ENCODE results near the gene ASXL2. TPM values are rescaled to one million over a fixed set of nuclear protein-coding genes. Genes with fewer than 3 reads are reported as not detected.
A peak's percentile ranks its signal among the peaks of the same experiment; 100 is the strongest.
"Not testable (repeated sequence)": the region's sequence is repeated elsewhere in the genome, so short reads cannot be mapped to it uniquely, and the experiment has no call there.

The ASXL2 gene
- total RNA-seq, 2 experiments from 2014 or later, result 43.7 to 45.0 TPM

DNA sequence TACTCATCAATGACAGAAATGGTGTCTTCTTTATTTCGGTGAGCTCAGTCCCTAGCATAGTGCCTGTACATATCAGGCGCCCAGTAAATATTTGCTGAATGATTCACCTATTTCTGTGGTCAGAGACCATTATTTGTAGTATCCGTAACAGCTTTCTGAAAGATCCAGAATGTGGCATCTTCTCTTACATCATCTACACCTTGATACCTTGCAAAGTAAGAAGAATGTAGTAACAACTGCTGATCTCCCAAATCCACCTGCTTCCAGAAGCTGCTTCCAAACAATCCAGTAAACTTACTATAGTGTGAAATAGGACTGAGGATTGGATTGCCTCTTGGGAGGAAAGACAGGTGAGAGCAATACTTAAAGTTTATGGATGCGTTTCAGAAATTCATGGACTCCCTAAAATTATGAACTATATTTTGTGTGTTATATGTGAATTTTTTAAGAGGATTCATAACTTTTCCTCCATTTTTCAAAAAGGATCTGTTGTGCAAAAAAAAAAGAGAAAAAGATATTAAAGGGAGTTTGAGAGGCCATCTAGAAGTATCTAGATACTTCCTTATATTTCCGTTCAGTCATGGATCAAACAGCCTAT is 945 bp upstream of the ASXL2 start:
- Mint-ChIP-seq H3K27ac (peak overlapping the region; percentile 99), H3K27me3 (no peaks in the 10 kb centered on the region), H3K4me1 (peaks cover 38% of the 10 kb centered on the region), H3K36me3 (ENCODE audit: low read depth) (peaks cover 15% of the 10 kb centered on the region), H3K9me3 (no peaks in the 10 kb centered on the region), H3K4me3 (peak overlapping the region; percentile 95)
- CTCF ChIA-PET, result interaction anchor here (0.7 to 2.5 kb wide), 20 partner anchors 16 to 517 kb away, joined by 3 to 45 read pairs (median 3); no protein-coding TSS in a partner anchor
- no peak for DNase-seq
- POLR2A ChIA-PET, result interaction anchor here (0.7 to 2.7 kb wide), 18 partner anchors 11 to 468 kb away, joined by 3 to 44 read pairs (median 4); partner anchors contain the start of genes DTNB, HADHA, RAB10 and SELENOI

DNA sequence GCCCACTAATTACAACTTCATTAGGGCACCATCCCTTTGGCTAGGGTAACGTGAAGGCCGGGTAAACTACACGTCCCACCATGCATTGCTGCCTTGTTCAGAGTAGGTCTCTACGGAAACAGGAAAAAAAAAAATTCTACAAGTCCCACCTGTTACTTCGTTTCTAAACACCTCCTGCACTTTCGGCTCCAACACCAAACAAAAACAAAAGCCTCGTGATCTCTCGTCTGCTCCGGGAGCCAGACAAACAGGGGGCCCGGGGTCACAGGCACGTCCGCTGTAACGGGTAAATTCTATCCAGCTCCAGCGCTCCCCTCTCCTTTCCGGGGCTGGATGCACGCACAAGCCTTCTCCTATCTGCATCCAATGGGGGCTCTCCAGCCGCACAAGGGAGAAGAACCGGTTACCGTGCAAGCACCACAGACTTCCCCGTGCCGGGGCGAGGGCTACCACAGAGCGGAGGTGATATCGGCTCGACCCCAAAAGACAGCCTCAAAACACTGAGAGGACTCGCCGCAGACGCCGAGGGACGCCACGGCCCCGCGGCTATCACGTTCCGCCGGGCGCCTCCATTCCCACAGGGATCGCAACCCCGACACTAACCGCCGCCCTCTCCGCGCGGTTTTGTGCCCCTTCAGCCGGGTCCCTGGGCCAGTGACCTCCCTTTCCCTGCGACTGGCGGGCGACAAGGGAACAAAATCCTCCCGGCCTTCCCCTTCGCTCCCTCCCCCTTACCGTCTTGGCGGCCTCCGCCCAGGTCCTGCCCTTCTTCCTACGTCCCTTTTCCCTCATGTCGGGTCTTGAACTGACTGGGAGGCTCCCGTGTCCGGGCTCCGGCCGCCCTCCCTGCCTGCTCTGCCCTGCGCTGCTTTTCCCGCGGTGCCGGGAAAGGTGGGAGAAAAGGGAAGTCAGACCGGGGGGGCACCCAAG is 591 bp downstream of the ASXL2 start:
- H3K36me3 Mint-ChIP-seq (ENCODE audit: low read depth), result peaks cover 20% of the 10 kb centered on the region
- peak overlapping the region; percentile 99 for H3K27ac Mint-ChIP-seq
- POLR2A ChIA-PET, result interaction anchor here (0.8 to 2.7 kb wide), 18 partner anchors 10 to 1801 kb away, joined by 3 to 44 read pairs (median 4); partner anchors contain the start of genes DTNB, HADHA, KIF3C and RAB10

DNA sequence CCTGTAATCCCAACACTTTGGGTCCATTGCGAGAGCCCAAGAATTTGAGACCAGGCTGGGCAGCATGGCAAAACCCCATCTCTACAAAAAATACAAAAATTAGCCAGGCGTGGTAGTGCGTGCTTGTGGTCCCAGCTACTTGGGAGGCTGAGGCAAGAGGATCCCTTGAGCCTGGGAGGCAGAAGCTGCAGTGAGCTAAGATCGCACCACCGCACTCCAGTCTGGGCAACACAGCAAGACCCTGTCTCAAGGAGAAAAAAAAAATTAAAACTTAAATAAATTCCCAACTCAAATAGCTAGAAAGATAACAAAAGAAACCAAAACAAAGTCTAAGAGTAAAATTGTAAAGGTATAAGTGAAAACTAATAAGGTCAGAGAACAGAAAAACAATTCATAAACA is 6.2 kb downstream of the ASXL2 start:
- no peak for DNase-seq
- Mint-ChIP-seq H3K4me3 (no peak overlapping the region), H3K27ac (no peak overlapping the region), H3K27me3 (no peaks in the 10 kb centered on the region), H3K9me3 (no peaks in the 10 kb centered on the region), H3K36me3 (ENCODE audit: low read depth) (peaks cover 28% of the 10 kb centered on the region), H3K4me1 (peaks cover 22% of the 10 kb centered on the region)
- ChIA-PET POLR2A (interaction anchor here (1.2 kb wide), 1 partner anchor 19 kb away, joined by 3 read pairs; no protein-coding TSS in a partner anchor), CTCF (no interaction called here)

More for the DNA sequence above, 591 bp downstream of the ASXL2 start:
- DNase-seq, result peak; percentile 65
- Mint-ChIP-seq H3K4me3 (peak overlapping the region; percentile 95), H3K27me3 (no peaks in the 10 kb centered on the region), H3K4me1 (peaks cover 41% of the 10 kb centered on the region), H3K9me3 (no peaks in the 10 kb centered on the region)
- CTCF ChIA-PET, result interaction anchor here (1.0 to 2.5 kb wide), 14 partner anchors 17 to 515 kb away, joined by 3 to 45 read pairs (median 4); no protein-coding TSS in a partner anchor

DNA sequence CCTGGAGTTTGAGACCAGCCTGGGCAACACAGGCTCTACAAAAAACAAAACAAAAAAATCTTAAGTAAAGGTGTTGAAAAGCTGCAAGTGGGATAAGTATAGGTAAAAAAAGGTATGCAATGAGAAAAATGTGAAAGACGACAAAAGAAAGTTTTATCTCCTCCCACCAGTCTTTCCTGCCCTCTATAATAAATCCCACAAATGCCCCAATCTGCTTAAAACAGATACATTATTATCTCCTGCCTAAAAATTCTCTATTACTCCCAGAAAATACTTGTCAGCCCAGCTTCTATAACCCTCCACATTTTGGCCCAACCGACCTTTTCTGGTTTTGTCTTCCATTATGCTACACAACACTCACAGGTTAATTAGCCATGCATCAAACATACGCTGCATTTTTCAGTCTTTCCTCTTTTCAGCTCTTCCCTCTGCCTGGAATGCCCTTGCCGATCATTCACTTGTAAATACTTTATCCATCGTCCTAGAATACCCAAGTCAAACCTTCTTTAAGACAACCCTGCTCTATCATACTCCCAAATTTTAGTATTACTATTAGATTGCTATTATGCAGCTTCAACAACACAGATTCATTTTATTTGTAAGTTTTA is 10.8 kb downstream of the ASXL2 start:
- CTCF ChIA-PET, result no interaction called here
- Mint-ChIP-seq H3K9me3 (peaks cover 2% of the 10 kb centered on the region), H3K4me1 (peaks cover 7% of the 10 kb centered on the region), H3K27me3 (no peaks in the 10 kb centered on the region), H3K27ac (no peak overlapping the region), H3K4me3 (no peak overlapping the region), H3K36me3 (ENCODE audit: low read depth) (peaks cover 22% of the 10 kb centered on the region)
- POLR2A ChIA-PET, result interaction anchor here (1.6 kb wide), 1 partner anchor 11 kb away, joined by 4 read pairs; the partner anchor contains the start of gene ASXL2
- DNase-seq, result no peak

DNA sequence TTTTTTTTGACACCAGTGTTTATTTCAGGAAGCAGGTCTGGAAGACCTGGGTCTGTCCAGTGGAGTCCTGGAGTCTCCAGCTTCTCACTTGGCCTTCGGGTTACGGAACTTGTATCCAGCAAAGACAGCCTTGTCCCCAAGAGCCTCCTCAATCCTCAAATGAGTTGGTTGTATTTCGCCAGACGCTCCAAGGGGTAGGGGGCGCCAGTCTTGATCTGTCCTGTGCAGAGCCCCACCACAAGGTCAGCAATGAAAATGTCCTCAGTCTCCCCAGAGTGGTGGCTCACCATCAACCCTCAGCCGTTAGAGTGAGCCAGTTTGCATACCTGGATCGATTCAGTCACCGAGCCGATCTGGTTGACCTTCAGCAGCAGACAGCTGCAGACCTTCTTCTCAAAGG is 21.9 kb downstream of the ASXL2 start:
- Mint-ChIP-seq H3K4me3 (no peak overlapping the region), H3K27me3 (no peaks in the 10 kb centered on the region), H3K9me3 (no peaks in the 10 kb centered on the region), H3K4me1 (peaks cover 39% of the 10 kb centered on the region), H3K36me3 (ENCODE audit: low read depth) (no peaks in the 10 kb centered on the region), H3K27ac (no peak overlapping the region)
- ChIA-PET POLR2A (interaction anchor here (5.8 kb wide), 1 partner anchor 22 kb away, joined by 44 read pairs; the partner anchor contains the start of gene ASXL2), CTCF (interaction anchor here (0.7 to 1.6 kb wide), 2 partner anchors 22 to 32 kb away, joined by 3 to 4 read pairs; partner anchors contain the start of gene ASXL2)
- no peak for DNase-seq

DNA sequence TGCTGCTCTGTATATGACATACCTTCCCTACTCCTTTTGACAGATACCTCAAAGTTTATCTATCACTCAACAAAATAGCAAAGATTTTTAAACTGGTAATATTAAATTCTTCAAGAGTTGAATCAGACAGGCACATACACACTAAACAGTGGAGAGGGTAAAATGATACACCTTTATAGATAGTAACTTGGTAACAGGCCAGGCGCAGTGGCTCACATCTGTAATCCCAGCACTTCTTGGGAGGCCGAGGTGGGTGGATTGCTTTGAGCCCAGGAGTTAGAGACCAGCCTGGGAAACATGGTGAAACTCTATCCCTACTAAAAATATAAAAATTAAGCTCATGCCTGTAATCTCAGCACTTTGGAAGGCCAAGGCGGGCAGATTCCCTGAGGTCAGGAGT is 23.2 kb downstream of the ASXL2 start:
- Mint-ChIP-seq H3K36me3 (ENCODE audit: low read depth) (peaks cover 4% of the 10 kb centered on the region), H3K27ac (no peak overlapping the region), H3K27me3 (no peaks in the 10 kb centered on the region), H3K4me1 (peaks cover 45% of the 10 kb centered on the region), H3K4me3 (no peak overlapping the region), H3K9me3 (no peaks in the 10 kb centered on the region)
- ChIA-PET POLR2A (interaction anchor here (5.8 kb wide), 1 partner anchor 23 kb away, joined by 44 read pairs; the partner anchor contains the start of gene ASXL2), CTCF (interaction anchor here (0.5 to 5.0 kb wide), 6 partner anchors 24 to 887 kb away, joined by 3 to 49 read pairs (median 4); partner anchors contain the start of gene ASXL2)
- no peak for DNase-seq

DNA sequence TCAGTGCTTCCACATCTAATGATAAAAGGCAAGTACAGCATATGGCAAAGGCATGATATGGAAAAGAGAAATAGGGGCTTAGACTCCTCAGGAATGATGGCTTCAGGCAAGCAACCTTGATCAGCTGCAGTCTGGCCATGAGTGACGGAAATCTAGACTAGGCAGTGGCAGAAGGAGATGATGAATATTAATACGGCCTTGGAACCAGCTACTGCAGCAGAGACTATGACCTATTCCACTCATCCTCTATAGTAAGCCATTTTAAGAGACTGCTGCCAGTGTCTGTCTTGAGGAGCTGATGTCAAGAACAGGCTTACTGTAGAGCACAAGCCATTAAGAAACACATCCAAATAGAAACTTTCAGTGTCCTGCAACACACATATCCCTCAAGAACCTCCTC is 23.7 kb downstream of the ASXL2 start:
- H3K36me3 Mint-ChIP-seq (ENCODE audit: low read depth), result peaks cover 4% of the 10 kb centered on the region
- H3K27ac Mint-ChIP-seq, result no peak overlapping the region
- H3K27me3 Mint-ChIP-seq, result no peaks in the 10 kb centered on the region
- CTCF ChIA-PET, result interaction anchor here (0.5 to 5.0 kb wide), 7 partner anchors 24 to 247 kb away, joined by 3 to 49 read pairs (median 5); partner anchors contain the start of gene ASXL2
- peaks cover 45% of the 10 kb centered on the region for H3K4me1 Mint-ChIP-seq
- no peaks in the 10 kb centered on the region for H3K9me3 Mint-ChIP-seq
- H3K4me3 Mint-ChIP-seq, result no peak overlapping the region
- DNase-seq, result no peak
- POLR2A ChIA-PET, result interaction anchor here (1.0 to 5.8 kb wide), 2 partner anchors 10 to 24 kb away, joined by 3 to 44 read pairs; partner anchors contain the start of gene ASXL2

DNA sequence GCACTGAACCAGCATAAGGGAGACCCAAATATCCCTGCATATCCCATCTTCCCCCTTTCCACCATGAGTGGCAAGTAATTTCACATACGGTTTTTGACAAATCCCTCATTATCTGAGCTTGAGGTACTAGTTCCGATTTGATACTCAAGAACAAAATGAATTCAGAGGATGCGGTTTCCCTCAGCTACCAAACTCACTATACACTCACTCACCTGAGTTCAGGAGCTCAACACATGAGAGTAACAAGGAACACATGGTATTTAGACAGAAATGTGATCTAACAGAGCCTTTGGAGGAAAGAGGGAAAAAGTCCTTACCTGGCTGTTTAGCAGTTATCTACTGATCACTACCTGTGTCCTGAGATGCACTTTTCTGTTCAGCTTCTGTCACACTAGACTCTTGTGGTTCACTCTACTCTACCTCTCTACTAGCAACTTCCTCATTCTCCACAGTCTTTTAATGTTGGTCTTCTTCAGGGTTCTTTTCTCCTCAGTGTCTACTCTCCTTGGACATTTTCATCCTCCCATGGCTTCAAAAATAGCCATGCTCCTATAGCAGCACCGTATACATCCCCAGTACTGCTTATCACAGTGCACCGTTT is 25.1 kb downstream of the ASXL2 start:
- Mint-ChIP-seq H3K27me3 (no peaks in the 10 kb centered on the region), H3K4me3 (no peak overlapping the region), H3K9me3 (no peaks in the 10 kb centered on the region), H3K36me3 (ENCODE audit: low read depth) (peaks cover 4% of the 10 kb centered on the region), H3K4me1 (peaks cover 45% of the 10 kb centered on the region), H3K27ac (peak overlapping the region; percentile 26)
- CTCF ChIA-PET, result interaction anchor here (0.6 to 5.0 kb wide), 20 partner anchors 7 to 332 kb away, joined by 3 to 49 read pairs (median 4); partner anchors contain the start of gene ASXL2
- no peak for DNase-seq
- POLR2A ChIA-PET, result interaction anchor here (0.7 to 5.8 kb wide), 12 partner anchors 9 to 181 kb away, joined by 3 to 44 read pairs (median 4); partner anchors contain the start of genes ASXL2, DTNB and RAB10

DNA sequence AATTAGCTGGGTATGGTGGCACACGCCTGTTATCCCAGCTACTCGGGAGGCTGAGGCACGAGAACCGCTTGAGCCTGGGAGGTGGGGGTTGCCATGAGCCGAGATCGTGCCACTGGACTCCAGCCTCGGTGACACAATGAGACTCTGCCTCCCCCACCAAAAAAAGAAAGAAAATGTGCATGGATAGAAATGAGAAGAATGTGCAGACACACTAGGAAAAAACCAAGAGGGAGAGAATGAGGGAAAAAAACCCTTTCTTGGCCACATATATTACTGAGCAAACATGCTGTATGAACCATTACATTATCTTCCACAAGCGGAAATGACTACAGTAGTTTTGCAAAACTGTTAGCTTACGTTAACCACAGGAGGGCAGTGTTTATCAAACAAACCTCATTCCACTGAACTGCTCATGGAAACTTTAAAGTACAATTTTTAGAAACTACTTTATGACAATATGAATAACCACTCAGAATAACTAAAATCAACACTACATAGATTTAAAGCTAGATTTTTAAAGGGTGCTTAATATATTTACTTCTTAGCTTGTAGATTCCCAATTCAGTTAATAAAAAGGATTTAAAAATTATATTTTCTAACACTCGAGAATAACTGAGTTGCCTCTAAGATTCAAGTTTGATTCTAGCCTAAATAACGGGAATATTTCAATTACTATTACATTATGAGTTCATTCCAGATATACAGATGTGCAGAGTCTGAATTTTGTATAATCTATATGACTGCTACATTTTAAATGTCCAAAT is 26.4 kb downstream of the ASXL2 start:
- no peaks in the 10 kb centered on the region for H3K9me3 Mint-ChIP-seq
- peak overlapping the region; percentile 74 for H3K27ac Mint-ChIP-seq
- POLR2A ChIA-PET, result interaction anchor here (0.6 to 5.8 kb wide), 14 partner anchors 10 to 494 kb away, joined by 3 to 44 read pairs (median 4); partner anchors contain the start of genes ASXL2, DTNB, RAB10 and SELENOI
- no peaks in the 10 kb centered on the region for H3K27me3 Mint-ChIP-seq
- peak overlapping the region; percentile 64 for H3K4me3 Mint-ChIP-seq
- H3K4me1 Mint-ChIP-seq, result peaks cover 43% of the 10 kb centered on the region
- peak; percentile 25 for DNase-seq
- H3K36me3 Mint-ChIP-seq (ENCODE audit: low read depth), result peaks cover 7% of the 10 kb centered on the region
- CTCF ChIA-PET, result interaction anchor here (0.6 to 5.0 kb wide), 35 partner anchors 9 to 333 kb away, joined by 3 to 49 read pairs (median 5); partner anchors contain the start of gene ASXL2

DNA sequence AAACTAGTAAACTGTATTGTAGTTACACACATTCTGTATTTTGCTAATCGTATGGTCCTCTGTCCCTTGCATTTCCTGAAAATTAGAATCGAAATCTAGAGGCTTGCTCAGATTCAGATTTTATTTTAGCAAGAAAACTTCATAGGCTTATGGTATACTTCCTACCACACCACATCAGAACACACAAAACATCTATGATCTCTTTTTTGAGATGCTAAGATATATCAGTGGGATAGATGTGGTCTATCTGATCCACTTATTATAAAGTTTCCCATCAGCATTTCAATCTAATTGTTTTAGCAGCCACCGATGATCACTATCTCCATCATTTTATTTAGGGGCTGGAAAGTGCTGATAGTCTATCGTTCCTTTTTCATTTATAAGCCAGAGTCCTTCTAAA is 27.9 kb downstream of the ASXL2 start:
- not testable (repeated sequence) for H3K27ac Mint-ChIP-seq; H3K36me3 Mint-ChIP-seq (ENCODE audit: low read depth); DNase-seq; H3K9me3 Mint-ChIP-seq; H3K27me3 Mint-ChIP-seq; H3K4me3 Mint-ChIP-seq
- ChIA-PET POLR2A (interaction anchor here (5.8 kb wide), 1 partner anchor 28 kb away, joined by 44 read pairs; the partner anchor contains the start of gene ASXL2), CTCF (interaction anchor here (1.2 to 5.0 kb wide), 7 partner anchors 14 to 243 kb away, joined by 3 to 49 read pairs (median 10); partner anchors contain the start of gene ASXL2)
- H3K4me1 Mint-ChIP-seq, result peaks cover 43% of the 10 kb centered on the region

DNA sequence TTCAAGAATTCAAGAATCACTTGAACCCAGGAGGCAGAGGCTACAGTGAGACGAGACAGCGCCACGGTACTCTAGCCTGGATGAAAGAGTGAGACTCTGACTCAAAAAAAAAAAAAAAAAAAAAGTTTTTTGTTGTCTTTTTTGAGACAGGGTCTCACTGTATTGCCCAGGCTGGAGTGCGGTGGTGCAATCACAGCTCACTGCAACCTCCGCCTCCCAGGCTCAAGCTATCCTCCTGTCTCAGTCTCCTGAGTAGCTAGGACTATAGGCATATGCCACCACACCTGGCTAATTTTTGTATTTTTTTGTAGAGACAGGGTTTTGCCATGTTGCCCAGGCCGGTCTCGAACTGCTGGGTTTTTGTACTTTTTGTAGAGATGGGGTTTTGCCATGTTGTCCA is 28.9 kb downstream of the ASXL2 start:
- POLR2A ChIA-PET, result interaction anchor here (1.3 to 1.7 kb wide), 2 partner anchors 11 to 32 kb away, joined by 3 read pairs; no protein-coding TSS in a partner anchor
- Mint-ChIP-seq H3K4me1 (peaks cover 38% of the 10 kb centered on the region), H3K36me3 (ENCODE audit: low read depth) (peaks cover 16% of the 10 kb centered on the region)
- H3K4me3 Mint-ChIP-seq, H3K27me3 Mint-ChIP-seq, DNase-seq, H3K9me3 Mint-ChIP-seq, H3K27ac Mint-ChIP-seq: not testable (repeated sequence)
- CTCF ChIA-PET, result interaction anchor here (0.7 to 1.2 kb wide), 4 partner anchors 59 to 242 kb away, joined by 3 to 5 read pairs (median 4); no protein-coding TSS in a partner anchor
